Stimulated activated CD8-positive, alpha-beta memory T cell treated with anti-CD3 and anti-CD28 coated beads, Interleukin-7, amount 100 ng/mL, for 48 hours (primary cell): ENCODE measurements around the gene DOP1B.
"Not testable (repeated sequence)": the region's sequence is repeated elsewhere in the genome, so short reads cannot be mapped to it uniquely, and the experiment has no call there.

Experiments
- DNase-seq, 2 donors: peaks; one replicate each; pipeline ENCODE4 v3.0.0-alpha.2; 2020; ENCODE audit warnings: low read depth in 1 of 2; ENCODE audit errors: extremely low read depth in 1 of 2

Gene DOP1B

DNA sequence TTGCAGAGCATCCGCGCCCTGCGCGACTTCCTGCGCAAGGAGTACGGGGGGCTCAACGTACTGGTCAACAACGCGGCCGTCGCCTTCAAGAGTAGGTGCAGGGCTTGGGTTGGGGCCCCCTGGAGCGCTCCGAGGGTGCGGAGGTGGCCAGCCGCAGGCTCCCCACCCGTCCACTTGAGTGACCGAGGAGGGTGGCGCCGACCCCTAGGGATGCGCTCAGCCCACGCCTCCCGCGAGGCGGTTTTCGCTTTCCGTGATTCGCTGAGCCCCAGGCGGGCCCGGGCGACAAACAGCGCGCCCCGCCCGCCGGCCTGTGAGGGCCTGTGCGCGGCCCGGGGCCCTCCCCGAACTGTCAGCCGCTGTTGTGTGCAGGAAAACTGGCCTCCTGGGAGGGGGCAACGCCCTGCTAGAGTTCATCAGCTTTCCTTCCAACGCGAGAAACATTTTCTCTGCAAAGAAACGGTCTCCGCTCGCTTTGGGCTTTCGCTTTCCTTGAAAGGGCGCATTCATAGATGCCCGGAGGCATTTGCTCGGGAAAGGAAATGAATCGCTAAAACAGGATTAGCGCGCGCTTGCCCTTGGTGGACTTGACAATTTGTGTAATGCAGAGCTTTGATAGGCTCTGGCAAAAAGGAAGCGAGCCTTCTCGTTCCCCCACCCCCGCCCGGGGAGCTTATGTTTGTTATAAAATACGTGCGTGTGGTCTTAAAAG, 21.1 kb upstream of the DOP1B start:
- DNase-seq, result peak in 1 of 2 donors; percentile 28

DNA sequence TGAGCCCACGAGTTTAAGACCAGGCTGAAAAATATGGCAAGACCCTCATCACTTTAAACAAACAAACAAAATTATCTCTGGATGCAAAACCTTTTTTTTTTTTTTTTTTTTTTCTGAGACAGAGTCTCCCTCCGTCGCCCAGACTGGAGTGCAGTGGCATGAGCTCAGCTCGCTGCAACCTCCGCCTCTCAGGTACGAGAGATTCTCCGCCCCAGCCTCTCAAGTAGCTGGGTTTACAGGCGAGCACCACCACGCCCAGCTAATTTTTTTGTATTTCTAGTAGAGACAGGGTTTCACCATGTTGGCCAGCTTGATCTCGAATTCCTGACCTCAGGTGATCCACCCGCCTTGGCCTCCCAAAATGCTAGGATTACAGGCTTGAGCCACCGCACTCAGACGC, 16.8 kb upstream of the DOP1B start:
- DNase-seq, result not testable (repeated sequence)

DNA sequence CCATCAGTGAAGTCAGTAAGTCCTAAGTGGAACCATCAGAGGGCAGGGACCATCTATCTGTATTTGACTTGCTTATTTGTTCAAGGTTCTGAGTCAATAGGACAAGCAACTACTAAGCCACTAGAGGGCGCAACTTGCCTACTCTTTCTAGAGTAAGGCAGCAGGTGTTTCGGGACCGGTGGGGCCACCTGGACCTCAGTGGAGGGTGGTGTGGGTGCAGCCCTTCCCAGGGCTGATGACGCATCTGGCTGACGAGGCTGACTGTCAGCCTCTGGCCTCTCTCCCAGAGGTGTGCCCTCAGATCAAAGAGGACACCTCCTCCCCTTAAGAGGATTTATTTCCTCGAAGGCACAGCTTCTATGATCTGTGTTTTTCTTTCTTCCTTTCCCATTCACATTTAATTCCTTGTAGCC, 15.1 kb upstream of the DOP1B start:
- DNase-seq, result peak; percentile 41 to 90

DNA sequence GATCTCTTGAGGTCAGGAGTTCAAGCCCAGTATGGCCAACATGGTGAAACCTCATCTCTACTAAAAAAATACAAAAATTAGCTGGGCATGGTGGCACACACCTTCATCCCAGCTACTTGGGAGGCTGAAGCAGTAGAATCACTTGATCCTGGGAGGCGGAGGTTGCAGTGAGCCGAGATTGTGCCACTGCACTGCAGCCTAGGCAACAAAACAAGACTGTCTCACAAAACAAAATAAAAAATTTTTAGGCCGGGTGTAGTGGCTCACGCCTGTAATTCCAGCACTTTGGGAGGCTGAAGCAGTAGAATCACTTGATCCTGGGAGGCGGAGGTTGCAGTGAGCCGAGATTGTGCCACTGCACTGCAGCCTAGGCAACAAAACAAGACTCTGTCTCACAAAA, 12.4 kb upstream of the DOP1B start:
- DNase-seq, result not testable (repeated sequence)

DNA sequence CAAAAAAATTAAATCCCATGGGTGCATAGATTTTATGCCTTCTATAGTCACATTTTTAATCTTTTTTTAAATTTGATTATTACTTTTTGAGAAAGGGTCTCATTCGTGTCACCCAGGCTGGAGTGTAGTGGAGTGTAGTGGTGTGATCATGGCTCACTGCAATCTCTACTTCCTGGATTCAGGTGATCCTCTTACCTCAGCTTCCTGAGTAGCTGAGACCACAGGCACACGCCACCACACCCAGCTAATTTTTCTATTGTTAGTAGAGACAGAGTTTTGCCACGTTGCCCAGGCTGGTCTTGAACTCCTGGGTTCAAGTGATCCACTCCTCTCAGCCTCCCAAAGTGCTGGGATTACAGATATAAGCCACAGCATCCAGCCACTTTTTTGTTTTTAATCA, 11.4 kb upstream of the DOP1B start:
- no peak for DNase-seq

DNA sequence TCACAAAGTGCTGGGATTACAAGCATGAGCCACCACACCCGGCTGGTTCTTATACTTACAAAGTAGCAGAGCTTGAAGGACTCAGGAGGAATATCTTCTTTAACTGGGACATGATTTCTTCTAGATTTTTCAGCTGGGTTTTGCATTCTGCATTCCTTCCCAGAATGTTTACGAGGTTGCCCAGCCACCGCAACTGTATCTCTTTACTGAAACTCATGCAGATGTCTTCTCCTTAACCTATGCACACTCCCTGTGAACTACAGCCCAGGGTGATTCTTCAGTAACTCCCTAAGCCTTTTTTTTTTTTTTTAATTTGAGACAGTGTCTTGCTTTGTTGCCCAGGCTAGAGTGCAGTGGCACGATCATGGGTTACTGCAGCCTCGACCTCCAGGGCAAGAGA, 8.7 kb upstream of the DOP1B start:
- no peak for DNase-seq

DNA sequence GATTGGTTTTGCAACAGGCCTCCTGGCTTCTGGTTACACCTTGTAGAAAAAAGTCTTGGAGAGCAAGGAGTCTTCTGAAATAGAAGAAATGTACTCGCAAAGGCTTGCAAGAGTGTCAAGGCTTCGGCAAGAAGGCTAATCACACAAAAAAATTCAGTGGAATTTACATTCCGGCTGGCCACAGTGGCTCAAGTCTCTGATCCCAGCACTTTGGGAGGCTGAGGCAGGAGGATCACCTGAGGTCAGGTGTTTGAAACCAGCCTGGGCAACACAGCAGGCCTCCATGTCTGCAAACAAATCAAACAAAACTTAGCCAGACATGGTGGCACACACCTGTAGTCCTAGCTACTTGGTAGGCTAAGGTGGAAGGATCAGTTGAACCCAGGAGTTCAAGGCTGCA, 7.7 kb upstream of the DOP1B start:
- no peak for DNase-seq

DNA sequence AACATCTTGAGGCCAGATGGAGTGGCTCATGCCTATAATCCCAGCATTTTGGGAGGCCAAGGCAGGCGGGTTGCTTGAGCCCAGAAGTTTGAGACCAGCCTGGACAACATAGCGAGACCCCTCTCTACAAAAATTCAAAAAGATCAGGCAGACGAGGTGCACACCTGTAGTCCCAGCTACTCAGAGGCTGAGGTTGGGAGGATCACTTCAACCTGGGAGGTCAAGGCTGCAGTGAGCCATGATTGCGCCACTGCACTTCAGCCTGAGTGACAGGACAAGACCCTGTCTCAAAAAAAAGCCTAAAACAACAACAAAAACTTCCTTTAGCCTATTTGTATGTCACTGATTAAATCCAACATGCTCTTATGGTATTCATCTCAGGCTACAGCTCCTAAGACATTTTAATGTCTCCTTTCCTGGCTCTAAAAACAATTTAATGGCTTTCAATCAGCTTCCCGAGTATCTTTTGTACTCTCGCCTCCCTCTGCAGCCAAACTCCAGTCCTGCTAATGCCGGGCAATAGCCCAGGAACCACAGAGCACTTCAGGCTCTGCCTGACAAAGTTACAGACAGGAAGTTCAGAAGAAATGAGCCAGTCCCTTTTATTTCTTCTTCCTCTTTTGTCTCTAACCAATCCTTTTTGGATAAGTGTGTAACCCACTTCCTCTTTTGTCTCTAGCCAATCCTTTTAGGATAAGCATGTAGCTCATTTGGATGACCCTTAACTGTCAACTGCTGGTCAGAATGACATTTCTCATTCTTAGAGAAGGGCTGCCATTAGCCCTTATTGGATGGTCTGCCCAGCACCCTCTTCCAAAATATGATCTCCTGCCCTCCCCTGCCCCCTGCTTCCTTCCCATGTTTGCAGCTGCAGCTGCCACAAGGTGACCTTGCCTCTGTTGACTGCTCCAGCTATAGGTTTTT, 6.6 kb upstream of the DOP1B start:
- no peak for DNase-seq

DNA sequence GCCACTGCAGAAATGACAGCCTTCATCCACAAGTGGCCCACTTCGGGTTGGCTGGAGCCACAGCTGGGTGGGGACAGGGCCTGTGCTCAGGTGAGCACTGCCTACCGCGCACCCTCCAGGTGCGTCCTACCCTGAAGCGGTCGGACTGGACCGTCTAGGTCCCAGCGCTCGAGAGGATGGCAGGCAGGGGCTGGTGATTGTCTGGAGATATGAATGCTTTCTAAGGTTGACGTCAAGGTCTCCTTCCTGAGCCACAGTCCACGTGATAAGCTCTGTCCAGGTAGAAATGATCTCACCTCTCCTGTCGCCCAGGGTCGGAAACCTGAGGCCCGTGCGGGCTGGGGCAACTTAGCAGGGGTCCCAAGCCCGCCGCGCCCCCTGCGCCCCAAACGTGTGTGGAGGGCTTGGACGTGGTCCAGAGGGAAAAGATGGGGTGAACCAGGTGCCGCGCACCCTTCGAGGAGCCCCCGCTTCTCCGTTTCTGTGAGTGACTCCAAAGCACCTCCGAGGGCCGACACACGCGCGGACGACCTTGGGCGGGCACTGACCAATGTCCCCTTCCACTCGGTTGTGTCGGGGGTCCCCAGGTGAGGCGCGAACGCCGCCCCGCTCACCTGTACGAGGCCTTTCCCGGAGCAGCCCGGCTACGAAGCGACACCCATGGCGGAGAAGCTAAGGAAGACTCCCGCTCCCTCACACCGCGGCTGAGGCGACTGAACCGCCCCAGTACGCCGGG, 853 bp upstream of the DOP1B start:
- DNase-seq, result no peak

DNA sequence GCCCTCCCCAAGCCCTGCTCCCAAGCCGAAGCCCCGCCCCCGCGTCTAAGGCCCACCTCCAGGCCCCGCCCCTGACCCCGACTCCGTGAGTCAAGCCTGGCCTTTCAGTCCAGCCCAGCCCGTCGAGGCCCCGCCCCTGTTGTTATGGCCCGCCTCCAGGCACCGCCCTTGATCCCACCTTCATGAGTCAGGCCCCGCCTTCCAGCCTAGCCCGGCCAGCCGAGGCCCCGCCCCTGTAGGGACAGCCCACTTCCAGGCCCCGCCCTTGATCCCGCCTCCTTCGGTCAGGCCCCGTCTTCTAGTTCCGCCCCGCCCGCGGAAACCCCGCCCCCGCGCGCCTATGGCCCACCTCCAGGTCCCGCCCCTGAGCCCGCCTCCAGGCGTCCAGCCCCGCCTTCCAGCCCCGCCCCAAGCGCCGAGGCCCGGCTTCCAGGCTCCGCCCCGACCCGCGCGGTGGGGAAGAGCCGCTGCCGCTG, 247 bp upstream of the DOP1B start:
- peak; percentile 98 to 99 for DNase-seq

DNA sequence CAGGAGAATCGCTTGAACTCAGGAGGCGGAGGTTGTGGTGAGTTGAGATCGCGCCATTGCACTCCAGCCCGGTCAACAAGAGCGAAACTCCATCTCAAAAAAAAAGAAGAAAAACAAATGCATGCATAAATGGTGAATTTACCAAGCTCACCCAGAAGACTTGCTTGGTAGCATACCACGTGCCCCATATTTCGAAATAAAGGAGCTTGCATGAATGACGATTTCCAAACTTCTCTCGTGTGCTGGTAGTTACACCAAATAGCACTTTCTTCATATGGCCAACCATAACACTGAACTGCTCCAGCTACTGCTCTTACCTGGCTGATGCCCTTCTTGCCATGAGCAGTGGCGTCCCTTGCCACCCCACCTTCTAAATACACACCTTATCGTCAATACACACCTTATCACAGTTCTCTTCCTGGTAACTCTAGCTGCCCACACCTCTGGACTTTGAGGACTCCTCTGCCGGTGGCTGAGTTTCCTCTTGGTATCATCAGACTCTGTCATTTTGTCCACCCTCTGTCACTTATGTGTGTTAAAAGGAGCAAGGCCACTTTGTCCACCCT, 2.8 kb downstream of the DOP1B start:
- DNase-seq, result no peak

DNA sequence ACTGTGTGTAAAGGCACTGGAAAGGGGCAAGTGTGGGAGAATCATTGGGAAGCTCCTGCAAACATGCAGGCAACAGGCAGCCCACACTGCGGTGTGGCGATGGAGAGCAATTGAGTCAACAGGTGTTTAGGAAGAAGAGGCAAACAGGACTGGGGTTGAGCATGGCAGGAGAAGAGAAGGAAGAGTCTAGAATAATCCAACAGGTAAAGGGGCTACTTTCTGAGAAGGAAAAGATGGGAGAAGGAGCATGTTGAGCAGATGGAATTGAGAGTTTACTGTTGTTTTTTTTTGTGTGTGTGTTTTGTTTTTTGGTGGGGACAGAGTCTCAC, 4.2 kb downstream of the DOP1B start:
- DNase-seq, result no peak

DNA sequence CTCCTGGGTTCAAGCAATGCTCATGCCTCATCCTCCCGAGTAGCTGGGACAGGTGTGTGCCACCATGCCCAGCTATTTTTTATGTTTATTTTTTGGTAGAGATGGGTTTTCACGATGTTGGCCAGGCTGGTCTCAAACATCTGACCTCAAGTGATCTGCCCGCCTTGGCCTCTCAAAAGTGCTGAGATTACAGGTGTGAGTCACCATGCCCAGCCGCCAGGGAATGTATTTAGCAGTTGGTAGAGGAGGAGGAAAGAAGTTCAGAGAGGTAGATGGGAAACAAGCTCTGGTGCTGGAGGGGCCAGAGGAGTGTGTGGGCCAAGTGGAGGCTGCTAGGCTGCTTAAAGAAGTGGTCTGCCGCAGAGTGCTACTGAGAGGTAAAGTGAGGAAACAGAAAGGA, 6.0 kb downstream of the DOP1B start:
- DNase-seq, result no peak

DNA sequence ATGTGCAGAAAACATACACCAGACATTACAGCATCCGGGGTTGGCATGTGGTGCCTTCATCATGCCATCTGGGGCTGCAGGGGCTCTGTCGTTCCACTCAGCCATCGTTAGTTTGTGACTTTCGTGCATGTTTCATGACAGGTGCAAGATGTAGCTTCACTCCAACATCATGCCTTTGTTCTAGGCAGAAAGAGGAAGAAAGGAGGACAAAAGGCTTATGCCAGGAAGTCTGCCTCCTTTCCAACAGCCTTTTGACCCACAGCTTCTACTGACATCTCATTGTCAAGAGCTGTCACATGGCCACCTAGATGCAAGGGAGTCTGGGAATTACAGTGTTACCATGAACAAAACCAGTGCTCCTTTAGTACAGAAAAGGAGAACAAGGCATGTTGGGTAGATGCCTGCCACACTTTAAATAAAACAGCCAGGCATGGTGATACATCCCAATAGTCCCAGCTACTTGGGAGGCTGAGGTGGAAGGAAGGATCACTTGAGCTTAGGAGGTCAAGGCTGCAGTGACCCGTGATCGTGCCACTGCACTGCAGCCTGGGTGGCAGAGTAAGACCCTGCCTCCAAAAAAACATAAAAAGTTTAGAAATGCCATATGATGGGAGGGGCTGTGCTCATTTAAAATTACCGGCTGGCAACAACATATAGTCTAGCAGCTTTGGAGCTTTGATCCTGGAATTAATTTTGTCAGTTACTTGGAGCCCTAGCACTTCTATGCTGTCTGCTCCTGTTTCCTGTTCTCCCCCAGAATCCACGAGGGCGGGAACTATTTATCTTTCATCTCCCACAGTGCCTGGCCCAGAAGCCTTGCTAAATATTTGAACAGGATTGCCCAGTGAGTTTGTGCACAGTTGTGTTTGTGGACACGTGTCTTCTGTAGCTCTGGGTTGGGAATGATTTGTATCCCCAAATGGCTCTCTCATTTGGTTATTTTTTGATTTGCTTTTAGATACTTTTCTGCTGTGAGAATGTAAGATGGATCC, 7.4 kb downstream of the DOP1B start:
- no peak for DNase-seq

DNA sequence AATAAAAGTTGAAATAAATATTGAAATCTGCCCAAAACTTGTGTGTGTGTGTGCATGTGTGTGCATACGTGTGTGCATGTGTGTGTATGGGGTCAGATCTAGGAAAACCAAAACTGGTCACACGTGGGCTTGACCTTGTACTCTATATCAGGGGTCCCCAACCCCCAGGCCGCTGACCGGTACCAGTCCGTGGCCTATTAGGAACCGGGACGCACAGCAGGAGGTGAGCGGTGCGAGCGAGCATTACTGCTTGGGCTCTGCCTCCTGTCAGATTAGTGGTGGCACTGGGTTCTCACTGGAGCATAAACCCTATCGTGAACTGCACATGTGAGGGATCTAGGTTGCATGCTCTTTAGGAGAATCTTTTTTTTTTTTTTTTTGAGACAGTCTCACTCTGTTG, 8.7 kb downstream of the DOP1B start:
- no peak for DNase-seq

DNA sequence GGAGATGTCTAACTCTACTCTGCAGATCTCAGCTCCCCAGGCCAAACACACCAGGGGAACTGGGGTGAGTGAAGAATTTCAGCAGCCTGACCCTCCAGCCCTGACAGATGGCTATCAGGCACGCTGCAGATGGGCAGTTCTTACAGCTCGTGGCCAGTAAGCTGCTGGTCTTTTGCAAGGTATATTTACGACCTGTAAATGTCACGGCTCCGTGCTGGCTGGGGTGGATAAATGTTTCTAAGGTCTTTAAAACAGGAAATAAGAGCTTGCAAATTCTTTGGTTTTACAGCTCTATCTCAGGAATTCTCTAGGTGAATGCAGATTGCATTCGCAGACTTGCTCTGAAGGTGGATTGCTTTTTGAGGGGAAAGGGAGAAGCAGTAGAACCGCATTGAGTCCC, 10.1 kb downstream of the DOP1B start:
- DNase-seq, result no peak

DNA sequence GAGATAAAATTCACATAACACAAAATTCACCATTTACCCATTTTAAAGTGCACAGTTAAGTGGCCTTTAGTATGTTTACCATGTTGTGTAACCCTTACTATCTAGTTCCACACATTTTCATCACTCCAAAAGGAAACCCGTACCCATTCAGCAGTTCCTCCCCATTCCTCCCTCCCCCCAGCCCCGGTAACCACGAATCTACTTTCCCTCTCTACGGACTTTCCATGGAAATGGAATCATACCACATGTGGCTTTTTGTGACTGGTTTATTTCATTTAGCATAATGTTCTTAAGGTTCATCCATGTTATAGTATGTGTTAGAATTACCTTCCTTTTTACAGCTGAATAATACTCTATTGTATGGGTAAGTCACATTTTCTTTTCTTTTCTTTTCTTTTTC, 10.9 kb downstream of the DOP1B start:
- no peak for DNase-seq

DNA sequence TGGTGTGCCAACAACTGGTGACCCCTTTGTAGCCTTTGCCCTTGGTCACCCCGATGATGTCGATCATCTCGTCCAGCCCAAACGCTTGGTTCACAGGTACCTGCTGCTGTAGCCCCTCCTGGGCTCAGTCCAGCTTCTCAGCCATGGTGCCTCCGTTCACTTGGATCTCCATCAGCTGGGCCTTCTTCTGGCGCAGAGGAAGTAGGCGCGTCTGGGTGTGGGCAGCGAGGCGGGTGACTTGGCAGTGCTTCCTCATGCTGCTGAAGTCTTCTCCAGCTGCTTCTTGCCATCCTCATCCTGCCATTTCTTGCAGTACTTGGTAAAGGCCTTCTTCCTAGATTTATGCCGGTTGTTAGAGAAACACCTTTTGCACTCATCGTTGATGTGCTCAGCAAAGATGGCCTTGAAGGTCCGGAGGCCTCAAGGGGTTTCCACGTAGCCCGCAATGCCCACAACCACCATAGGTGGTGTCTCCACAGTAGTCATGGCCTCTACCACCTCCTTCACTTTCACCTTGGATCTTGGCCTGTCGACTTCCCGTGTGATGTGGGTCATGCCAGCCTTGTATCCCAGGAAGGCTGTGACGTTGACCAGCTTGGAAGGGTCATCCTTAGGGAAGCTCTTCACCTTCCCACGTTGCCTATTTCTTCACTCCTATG, 13.0 kb downstream of the DOP1B start:
- DNase-seq, result no peak

DNA sequence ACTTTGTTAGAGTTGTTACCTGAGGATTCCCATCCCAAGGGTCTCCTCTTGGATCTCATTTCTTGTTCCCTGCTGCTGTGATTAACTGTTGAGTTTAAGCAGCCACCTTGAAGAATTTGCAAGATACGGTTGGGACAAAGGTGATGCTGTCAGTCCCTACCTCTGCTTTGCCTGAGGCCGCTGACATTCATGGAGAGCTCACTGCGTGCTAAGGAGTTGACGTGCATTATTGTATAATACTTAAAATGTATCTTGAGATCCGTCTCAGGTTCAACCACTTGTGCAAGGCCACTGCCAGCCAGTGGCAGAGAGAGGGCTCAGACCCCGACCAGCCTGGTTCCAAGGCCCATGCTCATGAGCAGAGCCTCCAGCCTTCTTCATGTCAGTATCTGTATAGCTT, 14.2 kb downstream of the DOP1B start:
- no peak for DNase-seq

DNA sequence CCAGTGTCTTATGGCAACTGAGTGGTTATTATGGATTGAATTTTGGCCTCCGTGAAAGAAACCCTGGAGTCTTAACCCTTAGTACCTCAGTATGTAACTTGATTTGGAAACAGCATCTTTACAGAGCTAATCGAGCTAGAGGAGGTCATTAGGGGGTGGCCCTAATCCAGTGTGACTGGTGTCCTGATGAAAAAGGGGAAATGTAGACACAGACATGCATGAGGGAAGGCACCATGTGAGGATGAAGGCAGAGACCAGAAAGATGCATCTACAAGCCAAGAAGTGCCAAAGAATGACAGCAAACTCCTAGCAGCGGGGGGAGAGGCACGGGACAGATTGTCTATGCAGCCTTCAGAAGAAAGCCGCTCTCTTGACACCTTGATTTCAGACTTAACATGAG, 14.7 kb downstream of the DOP1B start:
- no peak for DNase-seq
